Panc1 (cell line): ENCODE data around the gene ZGRF1. TPM values are rescaled to one million over a fixed set of nuclear protein-coding genes. Genes with fewer than 3 reads are reported as not detected.
"Not testable (repeated sequence)": the region's sequence is repeated elsewhere in the genome, so short reads cannot be mapped to it uniquely, and the experiment has no call there.

Source experiments
- ATAC-seq: fragments of 200-7000 bp; cut with Tn5 transposase; 2 replicates; pipeline ENCODE4 v1.9.1; 2020; ENCODE audit warnings: mild to moderate bottlenecking, moderate library complexity
- BruUV-seq: library from RNA; stranded (reverse); fragments of 400-500 nt; replicated peaks from 2 replicates; lab custom pipeline; 2021; lab: Mats Ljungman, UMichigan
- CTCF ChIA-PET: fragments of 300-600 bp; sonication (Branson Sonifier 250); formaldehyde crosslinking; loops from one replicate; lab custom pipeline; 2022; ENCODE audit warnings: antibody characterized with exemption; lab: Charles Lee
- POLR2A ChIA-PET: fragments of 300-600 bp; sonication (Branson Sonifier 250); formaldehyde crosslinking; loops from one replicate; lab custom pipeline; 2022; ENCODE audit warnings: antibody characterized with exemption; lab: Charles Lee
- DNase-seq: peaks from one replicate; pipeline ENCODE4 v3.0.0-alpha.2; 2010; ENCODE audit warnings: low read depth, low spot score
- H3K27ac ChIP-seq: 2 replicates; pipeline ENCODE4 v1.5.1; 2011; ENCODE audit warnings: mild to moderate bottlenecking, low read length, inconsistent platforms
- H3K27me3 ChIP-seq: fragments of 200-500 bp; sonication (Bioruptor generic); 2 replicates; pipeline ENCODE4 v1.6.0; 2014; ENCODE audit warnings: low read length, inconsistent platforms; ENCODE audit not compliant: control insufficient read depth, insufficient read depth
- H3K36me3 ChIP-seq: fragments of 200-500 bp; sonication (Bioruptor generic); 2 replicates; pipeline ENCODE4 v1.5.1; 2014; ENCODE audit warnings: inconsistent platforms, mild to moderate bottlenecking, low read length, moderate library complexity; ENCODE audit not compliant: control insufficient read depth, insufficient read depth
- H3K4me1 ChIP-seq: 2 replicates; pipeline ENCODE4 v1.5.1; 2011; ENCODE audit warnings: inconsistent platforms, mild to moderate bottlenecking, low read length, moderate library complexity; ENCODE audit not compliant: control insufficient read depth, insufficient read depth
- H3K4me3 ChIP-seq, 2 experiments: 2 replicates each; pipeline ENCODE4 v1.5.1; 2011 to 2012; ENCODE audit warnings: low read depth in 2 of 2, low read length in 2 of 2, mild to moderate bottlenecking in 2 of 2, inconsistent platforms in 1 of 2, moderate library complexity in 1 of 2
- H3K9me3 ChIP-seq: fragments of 200-500 bp; sonication (Bioruptor generic); 2 replicates; pipeline ENCODE4 v1.5.1; 2014; ENCODE audit warnings: low read depth, mild to moderate bottlenecking, inconsistent platforms, low read length, moderate library complexity; ENCODE audit not compliant: control insufficient read depth, insufficient read depth
- POLR2AphosphoS5 ChIP-seq: IDR thresholded peaks from 2 replicates; pipeline ENCODE4 v1.6.1; 2012; ENCODE audit warnings: mild to moderate bottlenecking, low read depth, low read length, moderate library complexity
- REST ChIP-seq, 2 experiments: IDR thresholded peaks; 2 replicates each; pipeline ENCODE4 v1.6.1; 2011 to 2012; ENCODE audit warnings: low read depth in 2 of 2, control low read depth in 1 of 2, low read length in 1 of 2, mild to moderate bottlenecking in 1 of 2, moderate library complexity in 1 of 2; ENCODE audit not compliant: insufficient read depth in 1 of 2
- SIN3A ChIP-seq: IDR thresholded peaks from 2 replicates; pipeline ENCODE4 v1.6.1; 2012; ENCODE audit warnings: low read depth, mild to moderate bottlenecking, low read length, moderate library complexity, borderline replicate concordance; ENCODE audit not compliant: insufficient read depth
- TCF7L2 ChIP-seq: IDR thresholded peaks from 2 replicates; pipeline ENCODE4 v1.6.1; 2011; ENCODE audit warnings: mild to moderate bottlenecking, low read depth, low read length, inconsistent platforms
- in situ Hi-C: cut with HindIII; loops from 2 replicates; pipeline ENCODE4 v1.10.0; 2016; ENCODE audit warnings: low sequenced_read_pairs, low pct_unique_long_range_greater_than_20kb
- intact Hi-C: fragments of 100-400 bp; cut with micrococcal nuclease; formaldehyde crosslinking; loops from one replicate; pipeline ENCODE4 v1.10.0; 2022; ENCODE audit not compliant: unreplicated experiment
- total RNA-seq: library from RNA; stranded (reverse); gene quantifications from one replicate; pipeline ENCODE4 v1.2.1, GENCODE V29; 2021; ENCODE audit not compliant: unreplicated experiment
- TF ChIP-seq, protein P1 (sequence below): fragments of 450-650 bp; IDR thresholded peaks from 2 replicates; pipeline ENCODE4 v1.5.1; 2017; ENCODE audit warnings: mild to moderate bottlenecking

ZGRF1 gene
- total RNA-seq, 1 experiment from 2014 or later: 7.4 TPM

DNA sequence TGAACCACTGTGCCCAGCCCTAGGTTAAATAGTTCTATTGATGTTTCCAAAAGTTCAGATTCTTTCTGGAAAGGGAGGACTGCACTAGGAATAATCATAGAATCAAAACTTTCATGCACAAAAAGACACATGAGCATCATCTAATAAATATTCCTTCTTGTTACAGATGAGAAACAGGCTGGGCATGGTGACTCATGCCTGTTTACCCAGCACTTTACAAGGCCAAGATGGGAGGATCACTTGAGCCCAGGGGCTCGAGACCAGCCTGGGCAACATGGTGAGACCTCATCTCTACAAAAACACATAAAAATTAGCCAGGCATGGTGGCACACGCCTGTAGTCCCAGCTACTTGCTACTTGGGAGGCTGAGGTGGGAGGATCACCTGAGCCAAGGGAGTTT is 27.9 kb upstream of the ZGRF1 start:
- BruUV-seq: no TSS peak
- ChIA-PET POLR2A (no interaction called here), CTCF (no interaction called here)
- ATAC-seq (no peak), DNase-seq (no peak)
- intact Hi-C loops: no loop called here
- Histone ChIP-seq H3K4me1 (no peaks in the 10 kb centered on the region), H3K9me3 (no peaks in the 10 kb centered on the region), H3K36me3 (no peaks in the 10 kb centered on the region), H3K27ac (no peak overlapping the region), H3K27me3 (no peaks in the 10 kb centered on the region), H3K4me3 (no peak overlapping the region)
- TF ChIP-seq, protein P1, sequence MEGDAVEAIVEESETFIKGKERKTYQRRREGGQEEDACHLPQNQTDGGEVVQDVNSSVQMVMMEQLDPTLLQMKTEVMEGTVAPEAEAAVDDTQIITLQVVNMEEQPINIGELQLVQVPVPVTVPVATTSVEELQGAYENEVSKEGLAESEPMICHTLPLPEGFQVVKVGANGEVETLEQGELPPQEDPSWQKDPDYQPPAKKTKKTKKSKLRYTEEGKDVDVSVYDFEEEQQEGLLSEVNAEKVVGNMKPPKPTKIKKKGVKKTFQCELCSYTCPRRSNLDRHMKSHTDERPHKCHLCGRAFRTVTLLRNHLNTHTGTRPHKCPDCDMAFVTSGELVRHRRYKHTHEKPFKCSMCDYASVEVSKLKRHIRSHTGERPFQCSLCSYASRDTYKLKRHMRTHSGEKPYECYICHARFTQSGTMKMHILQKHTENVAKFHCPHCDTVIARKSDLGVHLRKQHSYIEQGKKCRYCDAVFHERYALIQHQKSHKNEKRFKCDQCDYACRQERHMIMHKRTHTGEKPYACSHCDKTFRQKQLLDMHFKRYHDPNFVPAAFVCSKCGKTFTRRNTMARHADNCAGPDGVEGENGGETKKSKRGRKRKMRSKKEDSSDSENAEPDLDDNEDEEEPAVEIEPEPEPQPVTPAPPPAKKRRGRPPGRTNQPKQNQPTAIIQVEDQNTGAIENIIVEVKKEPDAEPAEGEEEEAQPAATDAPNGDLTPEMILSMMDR: no peak
- no peak for TF ChIP-seq POLR2AphosphoS5
- no peak for TF ChIP-seq TCF7L2
- no peak for TF ChIP-seq REST (IDR thresholded peaks at IDR 0.05; ENCODE audit: insufficient read depth in 1 of 2, low read depth in 2 of 2, low read length in 1 of 2)
- in situ Hi-C loops: no loop called here

- H3K36me3 ChIP-seq, H3K4me3 ChIP-seq, CTCF ChIA-PET, BruUV-seq, H3K9me3 ChIP-seq, H3K27ac ChIP-seq, POLR2A ChIA-PET, ATAC-seq, intact Hi-C loops, H3K4me1 ChIP-seq, DNase-seq, in situ Hi-C loops, H3K27me3 ChIP-seq: not testable (repeated sequence)
Observed at GRCh38 chr4:112656115-112656514, 19.4 kb upstream of the ZGRF1 start.

DNA sequence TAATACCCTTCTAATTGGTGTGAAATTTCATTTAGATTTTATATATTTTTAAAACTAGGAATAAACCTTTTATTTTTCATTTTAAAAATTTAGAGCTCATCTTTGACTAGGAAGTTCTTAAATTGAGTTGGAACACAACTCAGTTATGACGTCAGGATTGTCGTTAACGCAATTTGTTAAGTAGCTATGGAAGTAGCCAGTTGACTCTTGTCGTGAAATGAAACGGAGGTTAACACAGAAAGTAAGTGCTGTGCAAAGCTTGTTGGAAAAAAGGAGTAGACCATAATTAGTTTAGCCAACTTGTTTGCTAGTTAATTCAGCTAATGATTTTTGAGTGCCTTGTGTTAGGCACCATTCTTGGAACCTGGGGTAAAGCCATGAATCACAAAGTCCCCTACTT is 18.6 kb upstream of the ZGRF1 start:
- ChIA-PET POLR2A (no interaction called here), CTCF (no interaction called here)
- ATAC-seq: no peak
- intact Hi-C loops: no loop called here
- no TSS peak for BruUV-seq
- Histone ChIP-seq H3K27me3 (no peaks in the 10 kb centered on the region), H3K4me1 (no peaks in the 10 kb centered on the region), H3K36me3 (peaks cover 13% of the 10 kb centered on the region), H3K9me3 (no peaks in the 10 kb centered on the region), H3K27ac (no peak overlapping the region), H3K4me3 (no peak overlapping the region)
- in situ Hi-C loops: no loop called here
- TF ChIP-seq, protein P1: no peak
- TF ChIP-seq REST (IDR thresholded peaks at IDR 0.05; ENCODE audit: insufficient read depth in 1 of 2, low read depth in 2 of 2, low read length in 1 of 2) (no peak), SIN3A (no peak), TCF7L2 (no peak), POLR2AphosphoS5 (no peak)
- no peak for DNase-seq
